Mammary epithelial cell (primary cell): ENCODE data around the gene VAV2.

Source experiments
- EZH2 ChIP-seq: IDR thresholded peaks from 2 replicates; pipeline ENCODE4 v1.6.1; 2012; ENCODE audit warnings: low read length, inconsistent platforms, borderline replicate concordance
- TF ChIP-seq, protein P1 (sequence below), 2 donors: IDR thresholded peaks in 1 of 2; conservative IDR thresholded peaks in 1 of 2; 2 replicates each; pipeline ENCODE4 v1.5.1; 2011 to 2012; ENCODE audit warnings: inconsistent platforms in 2 of 2, low read length in 2 of 2, mild to moderate bottlenecking in 2 of 2, control low read depth in 1 of 2, low read depth in 1 of 2; ENCODE audit not compliant: insufficient read depth in 1 of 2; ENCODE audit errors: extremely low read depth in 1 of 2

DNA sequence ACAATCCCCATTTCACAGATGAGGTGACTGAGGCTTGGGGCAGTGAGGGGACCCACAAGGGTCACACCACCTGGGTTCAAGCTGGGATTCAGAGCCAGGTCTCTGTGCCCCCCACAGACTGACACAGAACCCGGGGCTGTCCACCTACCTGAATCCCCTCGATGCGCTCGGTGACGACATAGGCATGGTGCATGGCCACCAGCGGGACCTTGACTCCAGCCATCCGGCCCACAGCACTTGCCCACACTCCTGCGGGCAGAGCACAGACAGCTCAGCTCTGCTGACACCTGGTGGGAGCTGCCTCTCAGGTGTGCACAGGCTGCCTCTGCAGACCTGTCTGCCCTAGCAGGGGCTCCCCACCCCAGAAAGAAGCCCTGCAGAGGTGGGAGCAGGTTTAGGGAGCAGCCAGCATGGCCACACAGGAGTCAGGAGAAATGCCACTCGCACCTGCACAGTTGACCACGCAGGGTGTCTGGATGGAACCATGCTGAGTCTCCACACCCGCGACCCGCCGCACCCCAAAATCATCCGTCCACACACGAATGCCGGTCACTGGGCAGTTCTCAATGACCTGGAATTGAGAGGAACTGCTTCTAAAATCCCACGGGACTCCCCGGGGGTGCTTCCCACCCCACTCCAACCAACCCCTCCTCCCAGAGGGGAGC lies 262.4 kb downstream of the VAV2 start:
- TF ChIP-seq, protein P1, sequence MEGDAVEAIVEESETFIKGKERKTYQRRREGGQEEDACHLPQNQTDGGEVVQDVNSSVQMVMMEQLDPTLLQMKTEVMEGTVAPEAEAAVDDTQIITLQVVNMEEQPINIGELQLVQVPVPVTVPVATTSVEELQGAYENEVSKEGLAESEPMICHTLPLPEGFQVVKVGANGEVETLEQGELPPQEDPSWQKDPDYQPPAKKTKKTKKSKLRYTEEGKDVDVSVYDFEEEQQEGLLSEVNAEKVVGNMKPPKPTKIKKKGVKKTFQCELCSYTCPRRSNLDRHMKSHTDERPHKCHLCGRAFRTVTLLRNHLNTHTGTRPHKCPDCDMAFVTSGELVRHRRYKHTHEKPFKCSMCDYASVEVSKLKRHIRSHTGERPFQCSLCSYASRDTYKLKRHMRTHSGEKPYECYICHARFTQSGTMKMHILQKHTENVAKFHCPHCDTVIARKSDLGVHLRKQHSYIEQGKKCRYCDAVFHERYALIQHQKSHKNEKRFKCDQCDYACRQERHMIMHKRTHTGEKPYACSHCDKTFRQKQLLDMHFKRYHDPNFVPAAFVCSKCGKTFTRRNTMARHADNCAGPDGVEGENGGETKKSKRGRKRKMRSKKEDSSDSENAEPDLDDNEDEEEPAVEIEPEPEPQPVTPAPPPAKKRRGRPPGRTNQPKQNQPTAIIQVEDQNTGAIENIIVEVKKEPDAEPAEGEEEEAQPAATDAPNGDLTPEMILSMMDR (conservative IDR thresholded peaks at IDR 0.05 in 1 of 2, IDR thresholded peaks at IDR 0.05 in 1 of 2; ENCODE audit: extremely low read depth in 1 of 2, insufficient read depth in 1 of 2, low read depth in 1 of 2, low read length in 2 of 2): peak in 1 of 2 donors; percentile 3
- no peak for TF ChIP-seq EZH2
